NCI-H2227 (cell line): ENCODE measurements around the gene NSF.

Experiments
- DNase-seq: peaks from one replicate; lab custom pipeline; 2025; ENCODE audit not compliant: unreplicated experiment; lab: John Stamatoyannopoulos, UW

NSF gene

GRCh38 chr17:46795379-46795952 is 205.0 kb downstream of the NSF start:
- no peak for DNase-seq

GRCh38 chr17:46796084-46796483 is 205.6 kb downstream of the NSF start:
- DNase-seq: no peak

GRCh38 chr17:46796524-46796923 is 206.1 kb downstream of the NSF start:
- DNase-seq: no peak

- no peak for DNase-seq
Observed at GRCh38 chr17:46796956-46797530, 206.6 kb downstream of the NSF start.

- no peak for DNase-seq
Observed at GRCh38 chr17:46800573-46800972, 210.1 kb downstream of the NSF start.

GRCh38 chr17:46802800-46803199 is 212.3 kb downstream of the NSF start:
- no peak for DNase-seq

- DNase-seq: no peak
Observed at GRCh38 chr17:46803544-46803943, 213.1 kb downstream of the NSF start.

- DNase-seq: no peak
Observed at GRCh38 chr17:46805771-46806170, 215.3 kb downstream of the NSF start.
